ENCODE results near the gene MAP3K4. TPM values are rescaled to one million over a fixed set of nuclear protein-coding genes. Genes with fewer than 3 reads are reported as not detected.
A peak's percentile ranks its signal among the peaks of the same experiment; 100 is the strongest.

Gene MAP3K4
- total RNA-seq, 1 experiment from 2014 or later, result 69.8 TPM

DNA sequence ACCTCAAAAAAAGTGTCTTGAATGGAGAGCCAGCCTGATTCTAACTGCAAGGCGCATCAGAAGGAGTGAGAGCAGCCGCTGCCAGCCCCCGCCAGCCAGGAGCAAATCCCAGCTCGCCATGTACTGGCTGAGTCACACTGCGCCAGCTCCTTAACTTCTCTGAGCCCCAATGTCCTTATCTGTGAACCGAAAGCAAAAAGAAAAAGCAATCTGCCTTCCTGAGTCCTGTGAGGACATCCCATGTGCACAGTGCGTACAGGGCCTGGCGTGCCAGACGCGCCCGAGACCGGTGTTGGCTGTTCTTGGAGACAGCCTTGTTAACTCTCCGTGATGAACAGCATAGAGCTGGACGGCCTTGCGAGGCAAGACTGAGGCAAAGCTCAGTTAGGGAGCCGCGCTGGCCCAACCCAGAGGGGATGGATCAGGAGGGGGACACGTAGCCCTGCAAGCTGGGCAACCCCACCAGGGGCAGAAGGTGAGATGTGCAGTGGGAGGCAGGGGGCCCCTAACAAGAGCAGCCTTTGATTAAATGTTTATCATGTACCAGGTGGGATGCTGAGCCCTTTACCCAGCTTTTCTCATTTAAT, 159.6 kb downstream of the MAP3K4 start:
- peak overlapping the region; percentile 37; the same call in 1 of the 2 replicates for H3K27ac Mint-ChIP-seq
- CTCF ChIA-PET, result interaction anchor here (0.9 to 2.6 kb wide), 3 partner anchors 218 to 224 kb away, joined by 3 to 19 read pairs (median 3); no protein-coding TSS in a partner anchor

GRCh38 chr6:161151660-161152526, 160.3 kb downstream of the MAP3K4 start:
- peak overlapping the region; percentile 37 for H3K27ac Mint-ChIP-seq
- ATAC-seq, result no peak
- CTCF ChIA-PET, result interaction anchor here (0.6 to 2.6 kb wide), 6 partner anchors 110 to 223 kb away, joined by 3 to 19 read pairs (median 4); no protein-coding TSS in a partner anchor
- no peak overlapping the region for H3K4me3 Mint-ChIP-seq
- POLR2A ChIA-PET, result no interaction called here
- peaks cover 9% of the 10 kb centered on the region for H3K9me3 Mint-ChIP-seq
- H3K4me1 Mint-ChIP-seq, result no peaks in the 10 kb centered on the region
- H3K36me3 Mint-ChIP-seq, result peaks cover 28% of the 10 kb centered on the region
- no peaks in the 10 kb centered on the region for H3K27me3 Mint-ChIP-seq (ENCODE audit: low read depth)
- no peak for DNase-seq (ENCODE audit: low spot score)
- no peak for TF ChIP-seq FOXP4 (CRISPR knock-in tag; IDR thresholded peaks at IDR 0.05)
- TF ChIP-seq ZNF423 (CRISPR knock-in tag; IDR thresholded peaks at IDR 0.05), result no peak
- no peak for TF ChIP-seq TEAD4 (CRISPR knock-in tag; IDR thresholded peaks at IDR 0.05)
- TF ChIP-seq ZNF512 (CRISPR knock-in tag; IDR thresholded peaks at IDR 0.05; ENCODE audit: borderline replicate concordance), result no peak
- no peak for TF ChIP-seq IRF2 (CRISPR knock-in tag; IDR thresholded peaks at IDR 0.05; ENCODE audit: borderline replicate concordance, low read depth)

More for the DNA sequence above, 159.6 kb downstream of the MAP3K4 start:
- POLR2A ChIA-PET, result no interaction called here
- H3K27me3 Mint-ChIP-seq (ENCODE audit: low read depth), result no peaks in the 10 kb centered on the region
- no peaks in the 10 kb centered on the region for H3K4me1 Mint-ChIP-seq
- TF ChIP-seq, protein P1, sequence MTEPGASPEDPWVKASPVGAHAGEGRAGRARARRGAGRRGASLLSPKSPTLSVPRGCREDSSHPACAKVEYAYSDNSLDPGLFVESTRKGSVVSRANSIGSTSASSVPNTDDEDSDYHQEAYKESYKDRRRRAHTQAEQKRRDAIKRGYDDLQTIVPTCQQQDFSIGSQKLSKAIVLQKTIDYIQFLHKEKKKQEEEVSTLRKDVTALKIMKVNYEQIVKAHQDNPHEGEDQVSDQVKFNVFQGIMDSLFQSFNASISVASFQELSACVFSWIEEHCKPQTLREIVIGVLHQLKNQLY (CRISPR knock-in tag; IDR thresholded peaks at IDR 0.05), result no peak
- TF ChIP-seq ZMAT4 (CRISPR knock-in tag; IDR thresholded peaks at IDR 0.05) (no peak), ZNF317 (CRISPR knock-in tag; IDR thresholded peaks at IDR 0.05; ENCODE audit: borderline replicate concordance, low read depth) (no peak), HMGXB4 (CRISPR knock-in tag; IDR thresholded peaks at IDR 0.05) (no peak), ZNF416 (CRISPR knock-in tag; IDR thresholded peaks at IDR 0.05) (no peak)
- TF ChIP-seq, protein P2, sequence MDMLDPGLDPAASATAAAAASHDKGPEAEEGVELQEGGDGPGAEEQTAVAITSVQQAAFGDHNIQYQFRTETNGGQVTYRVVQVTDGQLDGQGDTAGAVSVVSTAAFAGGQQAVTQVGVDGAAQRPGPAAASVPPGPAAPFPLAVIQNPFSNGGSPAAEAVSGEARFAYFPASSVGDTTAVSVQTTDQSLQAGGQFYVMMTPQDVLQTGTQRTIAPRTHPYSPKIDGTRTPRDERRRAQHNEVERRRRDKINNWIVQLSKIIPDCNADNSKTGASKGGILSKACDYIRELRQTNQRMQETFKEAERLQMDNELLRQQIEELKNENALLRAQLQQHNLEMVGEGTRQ (CRISPR knock-in tag; IDR thresholded peaks at IDR 0.05), result no peak
- TF ChIP-seq, protein P3, sequence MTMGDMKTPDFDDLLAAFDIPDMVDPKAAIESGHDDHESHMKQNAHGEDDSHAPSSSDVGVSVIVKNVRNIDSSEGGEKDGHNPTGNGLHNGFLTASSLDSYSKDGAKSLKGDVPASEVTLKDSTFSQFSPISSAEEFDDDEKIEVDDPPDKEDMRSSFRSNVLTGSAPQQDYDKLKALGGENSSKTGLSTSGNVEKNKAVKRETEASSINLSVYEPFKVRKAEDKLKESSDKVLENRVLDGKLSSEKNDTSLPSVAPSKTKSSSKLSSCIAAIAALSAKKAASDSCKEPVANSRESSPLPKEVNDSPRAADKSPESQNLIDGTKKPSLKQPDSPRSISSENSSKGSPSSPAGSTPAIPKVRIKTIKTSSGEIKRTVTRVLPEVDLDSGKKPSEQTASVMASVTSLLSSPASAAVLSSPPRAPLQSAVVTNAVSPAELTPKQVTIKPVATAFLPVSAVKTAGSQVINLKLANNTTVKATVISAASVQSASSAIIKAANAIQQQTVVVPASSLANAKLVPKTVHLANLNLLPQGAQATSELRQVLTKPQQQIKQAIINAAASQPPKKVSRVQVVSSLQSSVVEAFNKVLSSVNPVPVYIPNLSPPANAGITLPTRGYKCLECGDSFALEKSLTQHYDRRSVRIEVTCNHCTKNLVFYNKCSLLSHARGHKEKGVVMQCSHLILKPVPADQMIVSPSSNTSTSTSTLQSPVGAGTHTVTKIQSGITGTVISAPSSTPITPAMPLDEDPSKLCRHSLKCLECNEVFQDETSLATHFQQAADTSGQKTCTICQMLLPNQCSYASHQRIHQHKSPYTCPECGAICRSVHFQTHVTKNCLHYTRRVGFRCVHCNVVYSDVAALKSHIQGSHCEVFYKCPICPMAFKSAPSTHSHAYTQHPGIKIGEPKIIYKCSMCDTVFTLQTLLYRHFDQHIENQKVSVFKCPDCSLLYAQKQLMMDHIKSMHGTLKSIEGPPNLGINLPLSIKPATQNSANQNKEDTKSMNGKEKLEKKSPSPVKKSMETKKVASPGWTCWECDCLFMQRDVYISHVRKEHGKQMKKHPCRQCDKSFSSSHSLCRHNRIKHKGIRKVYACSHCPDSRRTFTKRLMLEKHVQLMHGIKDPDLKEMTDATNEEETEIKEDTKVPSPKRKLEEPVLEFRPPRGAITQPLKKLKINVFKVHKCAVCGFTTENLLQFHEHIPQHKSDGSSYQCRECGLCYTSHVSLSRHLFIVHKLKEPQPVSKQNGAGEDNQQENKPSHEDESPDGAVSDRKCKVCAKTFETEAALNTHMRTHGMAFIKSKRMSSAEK (CRISPR knock-in tag; IDR thresholded peaks at IDR 0.05; ENCODE audit: borderline replicate concordance), result no peak
- H3K36me3 Mint-ChIP-seq, result peaks cover 28% of the 10 kb centered on the region
- DNase-seq (ENCODE audit: low spot score) (no peak), ATAC-seq (no peak)
- H3K9me3 Mint-ChIP-seq, result peaks cover 2% of the 10 kb centered on the region; the same call in 1 of the 2 replicates
- no peak overlapping the region for H3K4me3 Mint-ChIP-seq

Data from WTC11 (cell line).